Measurements from ENCODE around the gene SELENOS.
A peak's percentile ranks its signal among the peaks of the same experiment; 100 is the strongest.

SELENOS gene

GRCh38 chr15:101277038-101277822, at the start of gene SELENOS:
SELENOS (minus strand) TSS chr15:101277485; CDS start chr15:101277417, 68 bp downstream.
- peak; percentile 90 for DNase-seq

GRCh38 chr15:101326462-101327146, 49.3 kb upstream of the SELENOS start:
- DNase-seq: no peak

- no peak for DNase-seq
These were observed 48.7 kb upstream of the SELENOS start for GRCh38 chr15:101326026-101326315.

- no peak for DNase-seq
These were observed 48.2 kb upstream of the SELENOS start for GRCh38 chr15:101325263-101326025.

- no peak for DNase-seq
These were observed 47.4 kb upstream of the SELENOS start for GRCh38 chr15:101324524-101325177.

GRCh38 chr15:101323793-101324523, 46.7 kb upstream of the SELENOS start:
- DNase-seq: no peak

- DNase-seq: no peak
These were observed 45.7 kb upstream of the SELENOS start for GRCh38 chr15:101322854-101323477.

- no peak for DNase-seq
These were observed 44.9 kb upstream of the SELENOS start for GRCh38 chr15:101322016-101322695.

- no peak for DNase-seq
These were observed 43.3 kb upstream of the SELENOS start for GRCh38 chr15:101320501-101321052.

- no peak for DNase-seq
These were observed 41.6 kb upstream of the SELENOS start for GRCh38 chr15:101318839-101319238.

- no peak for DNase-seq
These were observed 41.0 kb upstream of the SELENOS start for GRCh38 chr15:101318147-101318819.

GRCh38 chr15:101317336-101317872, 40.1 kb upstream of the SELENOS start:
- no peak for DNase-seq

- DNase-seq: no peak
These were observed 39.2 kb upstream of the SELENOS start for GRCh38 chr15:101316529-101316928.

- no peak for DNase-seq
These were observed 38.5 kb upstream of the SELENOS start for GRCh38 chr15:101315736-101316135.

- no peak for DNase-seq
These were observed 37.2 kb upstream of the SELENOS start for GRCh38 chr15:101314336-101315125.

- no peak for DNase-seq
These were observed 35.9 kb upstream of the SELENOS start for GRCh38 chr15:101313041-101313761.

GRCh38 chr15:101310508-101310907, 33.2 kb upstream of the SELENOS start:
- no peak for DNase-seq

GRCh38 chr15:101310161-101310480, 32.8 kb upstream of the SELENOS start:
- no peak for DNase-seq

All from NK-92 treated with Interleukin-12 subunit alpha and Interleukin-12 subunit beta, amount 100 ng/mL, for 24 hours (cell line).